ENCODE data around the gene CCDC122. TPM values are rescaled to one million over a fixed set of nuclear protein-coding genes. Genes with fewer than 3 reads are reported as not detected.
A peak's percentile ranks its signal among the peaks of the same experiment; 100 is the strongest.
"Not testable (repeated sequence)": the region's sequence is repeated elsewhere in the genome, so short reads cannot be mapped to it uniquely, and the experiment has no call there.

The CCDC122 gene
- polyA plus RNA-seq, 3 donors = 10.5 to 19.9 (median 16.2) TPM

GRCh38 chr13:43880214-43880855 is 795 bp upstream of the CCDC122 start:
- DNase-seq (ENCODE audit: extremely low read depth in 1 of 11, low read depth in 9 of 11, low spot score in 4 of 11) = no peak

- peak in 4 of 11 donors; percentile 12 to 23 (median 20) for DNase-seq (ENCODE audit: extremely low read depth in 1 of 11, low read depth in 9 of 11, low spot score in 4 of 11)
Observed at GRCh38 chr13:43879755-43880181, 228 bp upstream of the CCDC122 start, which contains the start of gene LACC1. LACC1 (plus strand) TSS chr13:43879904; CDS start chr13:43880986, 1,082 bp downstream.

GRCh38 chr13:43877766-43878165 is 1.8 kb downstream of the CCDC122 start:
- no peak for DNase-seq (ENCODE audit: extremely low read depth in 1 of 11, low read depth in 9 of 11, low spot score in 4 of 11)

GRCh38 chr13:43877326-43877725 is 2.2 kb downstream of the CCDC122 start:
- no peak for DNase-seq (ENCODE audit: extremely low read depth in 1 of 11, low read depth in 9 of 11, low spot score in 4 of 11)

- DNase-seq (ENCODE audit: extremely low read depth in 1 of 11, low read depth in 9 of 11, low spot score in 4 of 11) = no peak
Observed at GRCh38 chr13:43876366-43876765, 3.2 kb downstream of the CCDC122 start.

- DNase-seq (ENCODE audit: extremely low read depth in 1 of 11, low read depth in 9 of 11, low spot score in 4 of 11) = no peak
Observed at GRCh38 chr13:43874504-43875092, 4.9 kb downstream of the CCDC122 start.

- no peak for DNase-seq (ENCODE audit: extremely low read depth in 1 of 11, low read depth in 9 of 11, low spot score in 4 of 11)
Observed at GRCh38 chr13:43872181-43872580, 7.4 kb downstream of the CCDC122 start.

- DNase-seq (ENCODE audit: extremely low read depth in 1 of 11, low read depth in 9 of 11, low spot score in 4 of 11) = no peak
Observed at GRCh38 chr13:43865892-43866291, 13.6 kb downstream of the CCDC122 start.

GRCh38 chr13:43864921-43865320 is 14.6 kb downstream of the CCDC122 start:
- no peak for DNase-seq (ENCODE audit: extremely low read depth in 1 of 11, low read depth in 9 of 11, low spot score in 4 of 11)

- DNase-seq (ENCODE audit: extremely low read depth in 1 of 11, low read depth in 9 of 11, low spot score in 4 of 11) = no peak
Observed at GRCh38 chr13:43861863-43862262, 17.7 kb downstream of the CCDC122 start.

- no peak for DNase-seq (ENCODE audit: extremely low read depth in 1 of 11, low read depth in 9 of 11, low spot score in 4 of 11)
Observed at GRCh38 chr13:43852923-43853404, 26.6 kb downstream of the CCDC122 start.

GRCh38 chr13:43850873-43851272 is 28.7 kb downstream of the CCDC122 start:
- peak in 4 of 11 donors; percentile 1 to 9 (median 4) for DNase-seq (ENCODE audit: extremely low read depth in 1 of 11, low read depth in 9 of 11, low spot score in 4 of 11)

GRCh38 chr13:43848001-43848649 is 31.4 kb downstream of the CCDC122 start:
- no peak for DNase-seq (ENCODE audit: extremely low read depth in 1 of 11, low read depth in 9 of 11, low spot score in 4 of 11)

GRCh38 chr13:43846496-43847158 is 32.9 kb downstream of the CCDC122 start:
- no peak for DNase-seq (ENCODE audit: extremely low read depth in 1 of 11, low read depth in 9 of 11, low spot score in 4 of 11)

- DNase-seq (ENCODE audit: extremely low read depth in 1 of 11, low read depth in 9 of 11, low spot score in 4 of 11) = no peak
Observed at GRCh38 chr13:43838909-43839308, 40.6 kb downstream of the CCDC122 start.

GRCh38 chr13:43835701-43836100 is 43.8 kb downstream of the CCDC122 start:
- no peak for DNase-seq (ENCODE audit: extremely low read depth in 1 of 11, low read depth in 9 of 11, low spot score in 4 of 11)

- DNase-seq (ENCODE audit: extremely low read depth in 1 of 11, low read depth in 9 of 11, low spot score in 4 of 11) = no peak
Observed at GRCh38 chr13:43831088-43831487, 48.5 kb downstream of the CCDC122 start.

- no peak for DNase-seq (ENCODE audit: extremely low read depth in 1 of 11, low read depth in 9 of 11, low spot score in 4 of 11)
Observed at GRCh38 chr13:43830497-43830881, 49.1 kb downstream of the CCDC122 start.

- not testable (repeated sequence) for DNase-seq (ENCODE audit: extremely low read depth in 1 of 11, low read depth in 9 of 11, low spot score in 4 of 11)
Observed at GRCh38 chr13:43824656-43825055, 54.9 kb downstream of the CCDC122 start.

- DNase-seq (ENCODE audit: extremely low read depth in 1 of 11, low read depth in 9 of 11, low spot score in 4 of 11) = no peak
Observed at GRCh38 chr13:43822969-43823368, 56.6 kb downstream of the CCDC122 start.
